Osteocyte (in vitro differentiated cells): ENCODE measurements around the gene GRB10. TPM values are rescaled to one million over a fixed set of nuclear protein-coding genes. Genes with fewer than 3 reads are reported as not detected.

ENCODE experiments used
- DNase-seq: peaks from one replicate; pipeline ENCODE4 v3.0.0; 2021; ENCODE audit warnings: mixed read lengths; ENCODE audit not compliant: unreplicated experiment; ENCODE audit errors: extremely low spot score
- H3K27ac Mint-ChIP-seq: one replicate; pipeline ENCODE4 v1.8.0; 2021; ENCODE audit warnings: mild to moderate bottlenecking, mixed read lengths; ENCODE audit not compliant: unreplicated experiment
- H3K27me3 Mint-ChIP-seq: one replicate; pipeline ENCODE4 v1.8.0; 2021; ENCODE audit warnings: mixed read lengths; ENCODE audit not compliant: unreplicated experiment
- H3K36me3 Mint-ChIP-seq: one replicate; pipeline ENCODE4 v1.8.0; 2021; ENCODE audit warnings: mixed read lengths; ENCODE audit not compliant: unreplicated experiment
- H3K4me1 Mint-ChIP-seq: one replicate; pipeline ENCODE4 v1.8.0; 2021; ENCODE audit warnings: mixed read lengths; ENCODE audit not compliant: unreplicated experiment
- H3K4me3 Mint-ChIP-seq: one replicate; pipeline ENCODE4 v1.8.0; 2021; ENCODE audit warnings: mild to moderate bottlenecking, moderate library complexity, mixed read lengths; ENCODE audit not compliant: unreplicated experiment
- H3K9me3 Mint-ChIP-seq: one replicate; pipeline ENCODE4 v1.8.0; 2021; ENCODE audit warnings: mixed read lengths; ENCODE audit not compliant: unreplicated experiment
- total RNA-seq: library from RNA; stranded (reverse); gene quantifications from 2 replicates; pipeline ENCODE4 v1.2.1, GENCODE V29; 2021
- TF ChIP-seq, protein P1 (sequence below): fragments of 200-600 bp; sonication (generic); IDR thresholded peaks from 2 replicates; pipeline ENCODE4 v1.5.0; 2021; ENCODE audit warnings: antibody characterized with exemption, mild to moderate bottlenecking, moderate library complexity

Gene GRB10
- total RNA-seq, 1 donor from 2014 or later: 51.3 TPM

- DNase-seq: no peak
- Mint-ChIP-seq H3K36me3 (no peaks in the 10 kb centered on the region), H3K27ac (no peak overlapping the region), H3K4me3 (no peak overlapping the region), H3K4me1 (peaks cover 17% of the 10 kb centered on the region), H3K9me3 (no peaks in the 10 kb centered on the region), H3K27me3 (no peaks in the 10 kb centered on the region)
- TF ChIP-seq, protein P1, sequence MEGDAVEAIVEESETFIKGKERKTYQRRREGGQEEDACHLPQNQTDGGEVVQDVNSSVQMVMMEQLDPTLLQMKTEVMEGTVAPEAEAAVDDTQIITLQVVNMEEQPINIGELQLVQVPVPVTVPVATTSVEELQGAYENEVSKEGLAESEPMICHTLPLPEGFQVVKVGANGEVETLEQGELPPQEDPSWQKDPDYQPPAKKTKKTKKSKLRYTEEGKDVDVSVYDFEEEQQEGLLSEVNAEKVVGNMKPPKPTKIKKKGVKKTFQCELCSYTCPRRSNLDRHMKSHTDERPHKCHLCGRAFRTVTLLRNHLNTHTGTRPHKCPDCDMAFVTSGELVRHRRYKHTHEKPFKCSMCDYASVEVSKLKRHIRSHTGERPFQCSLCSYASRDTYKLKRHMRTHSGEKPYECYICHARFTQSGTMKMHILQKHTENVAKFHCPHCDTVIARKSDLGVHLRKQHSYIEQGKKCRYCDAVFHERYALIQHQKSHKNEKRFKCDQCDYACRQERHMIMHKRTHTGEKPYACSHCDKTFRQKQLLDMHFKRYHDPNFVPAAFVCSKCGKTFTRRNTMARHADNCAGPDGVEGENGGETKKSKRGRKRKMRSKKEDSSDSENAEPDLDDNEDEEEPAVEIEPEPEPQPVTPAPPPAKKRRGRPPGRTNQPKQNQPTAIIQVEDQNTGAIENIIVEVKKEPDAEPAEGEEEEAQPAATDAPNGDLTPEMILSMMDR: no peak
Measured at GRCh38 chr7:50821457-50822008, 38.8 kb upstream of the GRB10 start.

- Mint-ChIP-seq H3K27ac (no peak overlapping the region), H3K4me3 (no peak overlapping the region), H3K36me3 (no peaks in the 10 kb centered on the region), H3K27me3 (no peaks in the 10 kb centered on the region), H3K9me3 (no peaks in the 10 kb centered on the region), H3K4me1 (peaks cover 14% of the 10 kb centered on the region)
- no peak for DNase-seq
- TF ChIP-seq, protein P1: no peak
Measured at GRCh38 chr7:50818324-50818723, 35.6 kb upstream of the GRB10 start.

DNA sequence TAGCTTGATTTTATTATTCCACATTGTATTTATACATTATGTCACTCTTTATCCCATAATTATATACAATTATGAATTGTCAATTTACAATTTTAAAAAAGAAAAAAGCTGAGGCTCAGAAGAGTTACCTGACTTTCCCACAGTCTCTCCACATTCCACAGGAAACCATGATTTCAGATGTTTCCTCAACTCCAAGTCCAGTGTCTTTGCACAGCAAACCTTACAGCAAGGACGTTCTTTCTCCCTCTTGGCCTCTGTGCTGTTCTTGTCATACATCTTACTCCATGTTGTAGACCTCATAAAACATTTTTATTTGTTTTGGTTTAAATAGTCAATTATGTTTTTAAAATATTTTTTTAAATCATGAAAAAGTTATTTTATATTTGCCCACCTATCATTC is 34.9 kb upstream of the GRB10 start:
- DNase-seq: no peak
- Mint-ChIP-seq H3K4me3 (no peak overlapping the region), H3K27me3 (no peaks in the 10 kb centered on the region), H3K4me1 (peaks cover 21% of the 10 kb centered on the region), H3K36me3 (no peaks in the 10 kb centered on the region), H3K9me3 (no peaks in the 10 kb centered on the region), H3K27ac (no peak overlapping the region)
- TF ChIP-seq, protein P1: no peak

DNA sequence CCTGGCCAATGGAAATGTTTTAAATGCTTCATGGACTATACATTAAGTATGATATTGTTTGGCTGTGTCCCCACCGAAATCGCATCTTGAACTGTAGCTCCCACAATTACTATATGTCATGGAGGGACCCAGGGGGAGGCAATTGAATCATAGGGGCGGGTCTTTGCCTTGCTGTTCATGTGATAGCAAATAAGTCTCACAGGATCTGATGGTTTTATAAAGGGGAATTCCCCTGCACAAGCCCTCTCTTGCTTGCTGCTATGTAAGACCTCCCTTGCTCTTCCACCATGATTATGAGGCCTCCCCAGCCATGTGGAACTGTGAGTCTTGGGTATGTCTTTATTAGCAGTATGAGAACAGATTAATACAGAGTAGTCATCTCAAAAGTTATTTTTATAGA is 32.4 kb upstream of the GRB10 start:
- Mint-ChIP-seq H3K36me3 (no peaks in the 10 kb centered on the region), H3K9me3 (no peaks in the 10 kb centered on the region), H3K27me3 (no peaks in the 10 kb centered on the region), H3K4me3 (no peak overlapping the region), H3K4me1 (peaks cover 10% of the 10 kb centered on the region), H3K27ac (no peak overlapping the region)
- DNase-seq: no peak
- TF ChIP-seq, protein P1: no peak

- no peak overlapping the region for H3K27ac Mint-ChIP-seq
- H3K9me3 Mint-ChIP-seq: no peaks in the 10 kb centered on the region
- no peak for DNase-seq
- H3K36me3 Mint-ChIP-seq: no peaks in the 10 kb centered on the region
- H3K4me3 Mint-ChIP-seq: no peak overlapping the region
- H3K27me3 Mint-ChIP-seq: no peaks in the 10 kb centered on the region
- TF ChIP-seq, protein P1: no peak
- H3K4me1 Mint-ChIP-seq: peaks cover 10% of the 10 kb centered on the region
Measured at GRCh38 chr7:50814166-50814565, 31.5 kb upstream of the GRB10 start.
